Stimulated activated CD4-positive, alpha-beta T cell treated with anti-CD3 and anti-CD28 coated beads, Interleukin-15, amount 100 ng/mL, for 48 hours (primary cell): ENCODE results near the gene KCTD17.
A peak's percentile ranks its signal among the peaks of the same experiment; 100 is the strongest.
"Not testable (repeated sequence)": the region's sequence is repeated elsewhere in the genome, so short reads cannot be mapped to it uniquely, and the experiment has no call there.

Experiments used
- DNase-seq, 2 donors: peaks; one replicate each; pipeline ENCODE4 v3.0.0-alpha.2; 2020; ENCODE audit warnings: low read depth in 2 of 2

KCTD17 gene

GRCh38 chr22:37060801-37061610, 9.5 kb downstream of the KCTD17 start:
- DNase-seq, result peak; percentile 64 to 68

- no peak for DNase-seq
Observed at GRCh38 chr22:37061611-37062375, 10.3 kb downstream of the KCTD17 start.

GRCh38 chr22:37062376-37062675, 10.8 kb downstream of the KCTD17 start:
- no peak for DNase-seq

- DNase-seq, result no peak
Observed at GRCh38 chr22:37062702-37063381, 11.3 kb downstream of the KCTD17 start.

- no peak for DNase-seq
Observed at GRCh38 chr22:37063431-37064420, 12.2 kb downstream of the KCTD17 start.

GRCh38 chr22:37064553-37064952, 13.0 kb downstream of the KCTD17 start:
- no peak for DNase-seq

GRCh38 chr22:37065180-37065579, 13.6 kb downstream of the KCTD17 start:
- DNase-seq, result no peak

- no peak for DNase-seq
Observed at GRCh38 chr22:37065961-37066360, 14.4 kb downstream of the KCTD17 start.

- DNase-seq, result no peak
Observed at GRCh38 chr22:37067428-37067827, 15.9 kb downstream of the KCTD17 start.

- no peak for DNase-seq
Observed at GRCh38 chr22:37068859-37069258, 17.3 kb downstream of the KCTD17 start.

GRCh38 chr22:37069319-37069718, 17.8 kb downstream of the KCTD17 start:
- no peak for DNase-seq

- DNase-seq, result no peak
Observed at GRCh38 chr22:37069719-37070118, 18.2 kb downstream of the KCTD17 start.

GRCh38 chr22:37070334-37070733, 18.8 kb downstream of the KCTD17 start:
- DNase-seq, result no peak

GRCh38 chr22:37070744-37071143, 19.2 kb downstream of the KCTD17 start:
- DNase-seq, result no peak

- not testable (repeated sequence) for DNase-seq
Observed at GRCh38 chr22:37071850-37072592, 20.5 kb downstream of the KCTD17 start.

- DNase-seq, result no peak
Observed at GRCh38 chr22:37072673-37073072, 21.1 kb downstream of the KCTD17 start.

- DNase-seq, result no peak
Observed at GRCh38 chr22:37074537-37074936, 23.0 kb downstream of the KCTD17 start.

- DNase-seq, result no peak
Observed at GRCh38 chr22:37075046-37075445, 23.5 kb downstream of the KCTD17 start.

- no peak for DNase-seq
Observed at GRCh38 chr22:37075822-37076433, 24.4 kb downstream of the KCTD17 start.

- DNase-seq, result peak; percentile 74 to 89
Observed at GRCh38 chr22:37077802-37078448, 26.4 kb downstream of the KCTD17 start.
